ENCODE results near the gene LAMTOR1.

GRCh38 chr11:72102631-72102945, 509 bp downstream of the LAMTOR1 start:
- TF ChIP-seq CTCF (IDR thresholded peaks at IDR 0.05) = no peak
- TF ChIP-seq POLR2A (IDR thresholded peaks at IDR 0.05) = no peak
- TF ChIP-seq POLR2AphosphoS5 (IDR thresholded peaks at IDR 0.05) = no peak

Data from prostate gland (tissue), 2 donors.